HG02884 (cell line): ENCODE measurements around the gene ELP1.

ENCODE experiments used
- ATAC-seq: cut with Tn5 transposase; IDR thresholded peaks from one replicate; pipeline ENCODE4 v1.9.1; 2021; ENCODE audit warnings: mild to moderate bottlenecking, moderate library complexity; ENCODE audit not compliant: unreplicated experiment

Gene ELP1

DNA sequence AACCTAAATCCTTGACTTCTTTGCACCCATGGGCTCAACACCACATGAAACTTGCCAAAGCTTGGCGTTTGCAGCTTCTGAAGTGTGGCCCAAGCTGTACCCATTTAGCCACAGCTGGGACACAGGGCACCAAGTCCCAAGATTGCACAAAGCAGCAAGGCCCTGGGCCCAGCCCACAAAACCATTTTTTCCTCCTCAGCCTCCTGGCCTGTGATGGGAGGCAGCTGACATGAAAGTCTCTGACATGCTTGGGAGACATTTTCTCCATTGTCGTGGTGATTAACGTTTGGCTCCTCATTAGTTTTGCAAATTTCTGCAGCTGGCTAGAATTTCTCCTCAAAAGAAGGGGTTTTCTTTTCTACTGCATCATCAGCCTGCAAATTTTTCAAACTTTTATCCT is 110.1 kb downstream of the ELP1 start:
- no peak for ATAC-seq
